ENCODE measurements around the gene NDST1.

DNA sequence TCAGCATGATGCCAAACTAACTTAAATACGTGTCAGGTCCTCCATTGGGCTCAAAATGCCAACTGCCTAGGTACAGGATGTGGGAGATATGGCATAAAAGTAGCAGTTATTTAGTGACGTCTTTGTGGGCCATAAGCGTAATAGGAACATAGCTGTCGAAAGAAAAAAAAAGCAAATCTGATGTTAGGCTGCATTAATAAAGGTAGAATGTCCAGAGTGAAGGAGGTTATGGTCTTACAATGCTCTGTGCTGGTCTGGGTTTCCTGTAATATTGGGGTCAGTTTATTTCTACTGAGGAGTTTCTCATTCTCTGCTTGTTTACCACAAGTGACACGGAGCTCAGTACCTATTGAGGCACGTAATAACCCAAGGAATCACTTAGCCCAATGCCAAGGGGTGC lies 99.2 kb downstream of the NDST1 start:
- TF ChIP-seq, protein P1, sequence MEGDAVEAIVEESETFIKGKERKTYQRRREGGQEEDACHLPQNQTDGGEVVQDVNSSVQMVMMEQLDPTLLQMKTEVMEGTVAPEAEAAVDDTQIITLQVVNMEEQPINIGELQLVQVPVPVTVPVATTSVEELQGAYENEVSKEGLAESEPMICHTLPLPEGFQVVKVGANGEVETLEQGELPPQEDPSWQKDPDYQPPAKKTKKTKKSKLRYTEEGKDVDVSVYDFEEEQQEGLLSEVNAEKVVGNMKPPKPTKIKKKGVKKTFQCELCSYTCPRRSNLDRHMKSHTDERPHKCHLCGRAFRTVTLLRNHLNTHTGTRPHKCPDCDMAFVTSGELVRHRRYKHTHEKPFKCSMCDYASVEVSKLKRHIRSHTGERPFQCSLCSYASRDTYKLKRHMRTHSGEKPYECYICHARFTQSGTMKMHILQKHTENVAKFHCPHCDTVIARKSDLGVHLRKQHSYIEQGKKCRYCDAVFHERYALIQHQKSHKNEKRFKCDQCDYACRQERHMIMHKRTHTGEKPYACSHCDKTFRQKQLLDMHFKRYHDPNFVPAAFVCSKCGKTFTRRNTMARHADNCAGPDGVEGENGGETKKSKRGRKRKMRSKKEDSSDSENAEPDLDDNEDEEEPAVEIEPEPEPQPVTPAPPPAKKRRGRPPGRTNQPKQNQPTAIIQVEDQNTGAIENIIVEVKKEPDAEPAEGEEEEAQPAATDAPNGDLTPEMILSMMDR (IDR thresholded peaks at IDR 0.05 in 8 of 11, conservative IDR thresholded peaks at IDR 0.05 in 3 of 11): no peak
- no peak for TF ChIP-seq POLR2A (IDR thresholded peaks at IDR 0.05)

Measured in spleen (tissue), 7 donors.